Stomach (tissue), 4 donors: ENCODE results near the gene NELFB.

Source experiments
- POLR2AphosphoS5 ChIP-seq, 3 donors: sonication (generic); formaldehyde crosslinking; IDR thresholded peaks; one replicate each; pipeline ENCODE4 v1.6.1; 2016; ENCODE audit warnings: antibody characterized with exemption in 3 of 3
- TF ChIP-seq, protein P1 (sequence below), 7 experiments: fragments of 450-650 bp in 4 of 7; fragments of 200-600 bp in 3 of 7; sonication (generic) in 3 of 7; IDR thresholded peaks; one replicate each; pipeline ENCODE4 v1.5.1; 2016 to 2019; ENCODE audit warnings: antibody characterized with exemption in 7 of 7, control low read depth in 2 of 7, mild to moderate bottlenecking in 1 of 7

DNA sequence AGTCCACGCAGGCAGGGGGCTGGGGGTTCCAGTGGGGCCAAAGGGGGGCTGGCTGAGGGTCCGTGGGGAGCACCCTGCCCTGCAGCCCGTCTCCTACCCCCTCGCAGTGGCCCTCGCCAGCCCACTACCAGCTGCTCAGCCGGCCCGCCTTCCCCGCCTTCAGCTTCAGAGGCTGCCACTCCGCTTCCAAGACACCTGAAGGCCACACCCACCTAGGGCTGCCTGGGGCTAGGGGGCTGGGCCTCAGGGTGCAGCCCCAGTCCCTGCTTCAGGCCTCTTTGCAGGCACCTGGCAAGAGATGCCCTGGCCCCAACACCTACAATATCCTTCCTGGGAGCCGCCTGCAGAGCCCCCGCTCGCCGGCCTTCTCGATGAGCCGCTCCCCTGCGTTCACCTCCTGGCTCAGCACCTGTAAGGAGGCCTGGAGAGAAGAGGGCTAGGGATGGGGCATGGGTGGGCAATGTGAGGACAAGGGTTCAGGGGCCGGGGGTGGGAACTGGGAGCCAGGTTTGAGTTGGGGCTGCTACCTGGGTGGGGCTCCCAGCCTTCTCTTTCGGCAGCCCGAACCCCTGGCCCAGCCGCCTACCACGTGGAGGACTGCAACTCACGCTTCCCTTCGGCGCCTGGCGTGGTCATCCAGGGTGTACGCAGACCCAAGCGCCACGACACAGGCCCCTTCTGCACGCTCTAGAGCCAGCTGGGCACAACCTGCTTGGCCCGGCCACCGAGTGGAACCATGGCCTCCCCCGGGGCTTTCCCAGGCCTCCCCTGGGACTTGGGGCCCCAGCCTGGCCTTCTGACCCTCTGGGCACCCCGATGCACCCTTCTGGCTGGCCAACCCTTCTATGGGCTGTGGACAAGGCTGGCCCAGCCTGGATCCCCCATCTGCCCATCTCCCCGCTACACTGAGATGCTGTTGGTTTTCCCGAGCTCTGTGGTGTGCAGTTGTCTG lies 2.3 kb upstream of the NELFB start:
- TF ChIP-seq, protein P1, sequence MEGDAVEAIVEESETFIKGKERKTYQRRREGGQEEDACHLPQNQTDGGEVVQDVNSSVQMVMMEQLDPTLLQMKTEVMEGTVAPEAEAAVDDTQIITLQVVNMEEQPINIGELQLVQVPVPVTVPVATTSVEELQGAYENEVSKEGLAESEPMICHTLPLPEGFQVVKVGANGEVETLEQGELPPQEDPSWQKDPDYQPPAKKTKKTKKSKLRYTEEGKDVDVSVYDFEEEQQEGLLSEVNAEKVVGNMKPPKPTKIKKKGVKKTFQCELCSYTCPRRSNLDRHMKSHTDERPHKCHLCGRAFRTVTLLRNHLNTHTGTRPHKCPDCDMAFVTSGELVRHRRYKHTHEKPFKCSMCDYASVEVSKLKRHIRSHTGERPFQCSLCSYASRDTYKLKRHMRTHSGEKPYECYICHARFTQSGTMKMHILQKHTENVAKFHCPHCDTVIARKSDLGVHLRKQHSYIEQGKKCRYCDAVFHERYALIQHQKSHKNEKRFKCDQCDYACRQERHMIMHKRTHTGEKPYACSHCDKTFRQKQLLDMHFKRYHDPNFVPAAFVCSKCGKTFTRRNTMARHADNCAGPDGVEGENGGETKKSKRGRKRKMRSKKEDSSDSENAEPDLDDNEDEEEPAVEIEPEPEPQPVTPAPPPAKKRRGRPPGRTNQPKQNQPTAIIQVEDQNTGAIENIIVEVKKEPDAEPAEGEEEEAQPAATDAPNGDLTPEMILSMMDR (IDR thresholded peaks at IDR 0.05): no peak
- no peak for TF ChIP-seq POLR2AphosphoS5 (IDR thresholded peaks at IDR 0.05)
